Measurements from ENCODE around the gene SMAGP. TPM values are rescaled to one million over a fixed set of nuclear protein-coding genes. Genes with fewer than 3 reads are reported as not detected.

Gene SMAGP
- polyA plus RNA-seq, 3 donors from 2014 or later: 26.7 to 41.9 (median 34.6) TPM

- Mint-ChIP-seq H3K4me3 (peak overlapping the region in 3 of 5 donors; percentile 29 to 47 (median 41)), H3K27me3 (ENCODE audit: low read depth in 3 of 3) (peaks cover 2 to 13% (median 3%) of the 10 kb centered on the region in 3 donors), H3K9me3 (no peaks in the 10 kb centered on the region), H3K36me3 (peaks cover 0 to 13% (median 5%) of the 10 kb centered on the region in 3 donors), H3K27ac (peak overlapping the region; percentile 82 to 92 (median 88)), H3K4me1 (peaks cover 37 to 49% of the 10 kb centered on the region in 2 donors)
- no peak for DNase-seq
Observed at GRCh38 chr12:51247523-51248206, 22.6 kb downstream of the SMAGP start.

GRCh38 chr12:51246254-51246853 is 23.9 kb downstream of the SMAGP start:
- Mint-ChIP-seq H3K9me3 (no peaks in the 10 kb centered on the region), H3K36me3 (peaks cover 0 to 22% (median 12%) of the 10 kb centered on the region in 3 donors), H3K4me3 (peak overlapping the region; percentile 9 to 59 (median 22)), H3K27me3 (ENCODE audit: low read depth in 3 of 3) (peaks cover 2 to 13% (median 3%) of the 10 kb centered on the region in 3 donors), H3K27ac (peak overlapping the region; percentile 82 to 92 (median 88)), H3K4me1 (peaks cover 46 to 62% of the 10 kb centered on the region in 2 donors)
- DNase-seq: peak; percentile 31 to 50 (median 48)

- Mint-ChIP-seq H3K9me3 (no peaks in the 10 kb centered on the region), H3K27ac (peak overlapping the region; percentile 82 to 92 (median 88)), H3K36me3 (peaks cover 0 to 26% (median 18%) of the 10 kb centered on the region in 3 donors), H3K27me3 (ENCODE audit: low read depth in 3 of 3) (peaks cover 2 to 13% (median 3%) of the 10 kb centered on the region in 3 donors), H3K4me3 (peak overlapping the region in 1 of 5 donors; percentile 22), H3K4me1 (peaks cover 52 to 69% of the 10 kb centered on the region in 2 donors)
- no peak for DNase-seq
Observed at GRCh38 chr12:51245476-51246253, 24.6 kb downstream of the SMAGP start.

- Mint-ChIP-seq H3K27me3 (ENCODE audit: low read depth in 3 of 3) (peaks cover 2 to 13% (median 3%) of the 10 kb centered on the region in 3 donors), H3K9me3 (no peaks in the 10 kb centered on the region), H3K4me3 (peak overlapping the region in 1 of 5 donors; percentile 38), H3K27ac (peak overlapping the region; percentile 7 to 85 (median 34)), H3K4me1 (peaks cover 62 to 82% of the 10 kb centered on the region in 2 donors), H3K36me3 (peaks cover 4 to 29% (median 21%) of the 10 kb centered on the region in 3 donors)
- DNase-seq: no peak
Observed at GRCh38 chr12:51244269-51244668, 25.9 kb downstream of the SMAGP start.

GRCh38 chr12:51242876-51243275 is 27.3 kb downstream of the SMAGP start:
- Mint-ChIP-seq H3K27me3 (ENCODE audit: low read depth in 3 of 3) (peaks cover 12 to 23% (median 13%) of the 10 kb centered on the region in 3 donors), H3K9me3 (no peaks in the 10 kb centered on the region), H3K27ac (peak overlapping the region in 5 of 6 donors; percentile 9 to 100 (median 69)), H3K4me1 (peaks cover 62 to 82% of the 10 kb centered on the region in 2 donors), H3K36me3 (peaks cover 4 to 29% (median 21%) of the 10 kb centered on the region in 3 donors), H3K4me3 (no peak overlapping the region)
- no peak for DNase-seq

- Mint-ChIP-seq H3K27ac (peak overlapping the region in 4 of 6 donors; percentile 41 to 100 (median 54)), H3K36me3 (peaks cover 4 to 29% (median 21%) of the 10 kb centered on the region in 3 donors), H3K4me1 (peaks cover 56 to 78% of the 10 kb centered on the region in 2 donors), H3K27me3 (ENCODE audit: low read depth in 3 of 3) (peaks cover 12 to 23% (median 16%) of the 10 kb centered on the region in 3 donors), H3K4me3 (peak overlapping the region in 4 of 5 donors; percentile 8 to 46 (median 25)), H3K9me3 (no peaks in the 10 kb centered on the region)
- no peak for DNase-seq
Observed at GRCh38 chr12:51242120-51242519, 28.1 kb downstream of the SMAGP start.

GRCh38 chr12:51240971-51241370 is 29.2 kb downstream of the SMAGP start:
- Mint-ChIP-seq H3K4me1 (peaks cover 45 to 66% of the 10 kb centered on the region in 2 donors), H3K27ac (peak overlapping the region; percentile 62 to 100 (median 98)), H3K4me3 (peak overlapping the region; percentile 20 to 99 (median 96)), H3K36me3 (peaks cover 8 to 29% (median 21%) of the 10 kb centered on the region in 3 donors), H3K27me3 (ENCODE audit: low read depth in 3 of 3) (peaks cover 12 to 23% (median 16%) of the 10 kb centered on the region in 3 donors), H3K9me3 (no peaks in the 10 kb centered on the region)
- no peak for DNase-seq

GRCh38 chr12:51238510-51239334 is 31.5 kb downstream of the SMAGP start, which contains the start of gene DAZAP2:
DAZAP2 (plus strand) TSS chr12:51238826; CDS start chr12:51238908, 82 bp downstream.
- peaks cover 12 to 19% (median 13%) of the 10 kb centered on the region in 3 donors for H3K27me3 Mint-ChIP-seq (ENCODE audit: low read depth in 3 of 3)
- peaks cover 41 to 50% of the 10 kb centered on the region in 2 donors for H3K4me1 Mint-ChIP-seq
- H3K9me3 Mint-ChIP-seq: no peaks in the 10 kb centered on the region
- H3K27ac Mint-ChIP-seq: peak within 1 kb of the TSS; percentile 98 to 100 (median 99)
- peaks cover 8 to 25% (median 21%) of the 10 kb centered on the region in 3 donors for H3K36me3 Mint-ChIP-seq
- H3K4me3 Mint-ChIP-seq: peak within 1 kb of the TSS; percentile 93 to 99 (median 97)
- peak; percentile 92 to 96 (median 96) for DNase-seq

- H3K9me3 Mint-ChIP-seq: no peaks in the 10 kb centered on the region
- H3K4me3 Mint-ChIP-seq: peak overlapping the region; percentile 93 to 99 (median 97)
- no peak for DNase-seq
- peaks cover 39 to 48% of the 10 kb centered on the region in 2 donors for H3K4me1 Mint-ChIP-seq
- H3K27ac Mint-ChIP-seq: peak overlapping the region; percentile 98 to 100 (median 99)
- H3K27me3 Mint-ChIP-seq (ENCODE audit: low read depth in 3 of 3): peaks cover 12 to 19% (median 15%) of the 10 kb centered on the region in 3 donors
- peaks cover 8 to 24% (median 20%) of the 10 kb centered on the region in 3 donors for H3K36me3 Mint-ChIP-seq
Observed at GRCh38 chr12:51238037-51238509, 32.1 kb downstream of the SMAGP start.

GRCh38 chr12:51234530-51234929 is 35.7 kb downstream of the SMAGP start:
- no peak for DNase-seq
- H3K4me1 Mint-ChIP-seq: peaks cover 9 to 12% of the 10 kb centered on the region in 2 donors
- H3K9me3 Mint-ChIP-seq: no peaks in the 10 kb centered on the region
- H3K27ac Mint-ChIP-seq: no peak overlapping the region
- H3K27me3 Mint-ChIP-seq (ENCODE audit: low read depth in 3 of 3): peaks cover 10 to 19% (median 17%) of the 10 kb centered on the region in 3 donors
- H3K4me3 Mint-ChIP-seq: no peak overlapping the region
- peaks cover 0 to 4% (median 0%) of the 10 kb centered on the region in 3 donors for H3K36me3 Mint-ChIP-seq

GRCh38 chr12:51232642-51233041 is 37.6 kb downstream of the SMAGP start:
- no peak for DNase-seq
- H3K27me3 Mint-ChIP-seq (ENCODE audit: low read depth in 3 of 3): peaks cover 2 to 7% (median 5%) of the 10 kb centered on the region in 3 donors
- H3K9me3 Mint-ChIP-seq: no peaks in the 10 kb centered on the region
- H3K4me3 Mint-ChIP-seq: no peak overlapping the region
- no peak overlapping the region for H3K27ac Mint-ChIP-seq
- peaks cover 0 to under 1% of the 10 kb centered on the region in 2 donors for H3K4me1 Mint-ChIP-seq
- peaks cover 0 to 4% (median 0%) of the 10 kb centered on the region in 3 donors for H3K36me3 Mint-ChIP-seq

GRCh38 chr12:51229116-51229809 is 41.0 kb downstream of the SMAGP start:
- H3K27ac Mint-ChIP-seq: no peak overlapping the region
- no peaks in the 10 kb centered on the region for H3K9me3 Mint-ChIP-seq
- H3K36me3 Mint-ChIP-seq: no peaks in the 10 kb centered on the region
- DNase-seq: no peak
- H3K27me3 Mint-ChIP-seq (ENCODE audit: low read depth in 3 of 3): peaks cover 0 to 7% (median 1%) of the 10 kb centered on the region in 3 donors
- H3K4me1 Mint-ChIP-seq: no peaks in the 10 kb centered on the region
- H3K4me3 Mint-ChIP-seq: no peak overlapping the region
